PC-9 (cell line): ENCODE data around the gene HTR5A. TPM values are rescaled to one million over a fixed set of nuclear protein-coding genes. Genes with fewer than 3 reads are reported as not detected.

Experiments used
- BruUV-seq: library from RNA; stranded (reverse); fragments of 400-500 nt; replicated peaks from 2 replicates; lab custom pipeline; 2021; lab: Mats Ljungman, UMichigan
- CTCF ChIA-PET: fragments of 300-600 bp; sonication (Branson Sonifier 250); formaldehyde crosslinking; loops from one replicate; lab custom pipeline; 2022; ENCODE audit warnings: antibody characterized with exemption; lab: Charles Lee
- POLR2A ChIA-PET: fragments of 300-600 bp; sonication (Branson Sonifier 250); formaldehyde crosslinking; loops from one replicate; lab custom pipeline; 2022; ENCODE audit warnings: antibody characterized with exemption; ENCODE audit not compliant: unreplicated experiment; lab: Charles Lee
- DNase-seq, 2 experiments: peaks; one replicate each; pipeline versions ENCODE4 v3.0.0 to v3.0.0-alpha.2; 2015 to 2022; ENCODE audit warnings: mixed read lengths in 1 of 2
- H2AFZ ChIP-seq: fragments of 200-600 bp; sonication (generic); 2 replicates; pipeline ENCODE4 v1.8.1; 2017; ENCODE audit warnings: antibody characterized with exemption
- H3F3A ChIP-seq: fragments of 200-600 bp; sonication (generic); 2 replicates; pipeline ENCODE4 v1.8.1; 2017; ENCODE audit warnings: antibody characterized with exemption, mild to moderate bottlenecking, low read depth; ENCODE audit not compliant: insufficient read depth
- H3K27ac ChIP-seq: fragments of 200-600 bp; sonication (generic); 2 replicates; pipeline ENCODE4 v1.6.1; 2016; ENCODE audit warnings: mixed run types
- H3K27me3 ChIP-seq: fragments of 200-600 bp; sonication (generic); 2 replicates; pipeline ENCODE4 v1.6.1; 2016; ENCODE audit warnings: low read depth, mixed run types; ENCODE audit not compliant: insufficient read depth
- H3K36me3 ChIP-seq: fragments of 200-600 bp; sonication (generic); 2 replicates; pipeline ENCODE4 v1.6.1; 2016; ENCODE audit warnings: low read depth, mixed run types
- H3K4me1 ChIP-seq: fragments of 200-600 bp; sonication (generic); replicated peaks from 2 replicates; pipeline ENCODE4 v1.6.1; 2016; ENCODE audit warnings: mixed run types; ENCODE audit not compliant: insufficient read depth
- H3K4me2 ChIP-seq: fragments of 200-600 bp; sonication (generic); 2 replicates; pipeline ENCODE4 v1.6.1; 2017; ENCODE audit warnings: mixed run types
- H3K4me3 ChIP-seq: fragments of 200-600 bp; sonication (generic); 2 replicates; pipeline ENCODE4 v1.6.1; 2016; ENCODE audit warnings: mixed run types
- H3K79me2 ChIP-seq: fragments of 200-600 bp; sonication (generic); 2 replicates; pipeline ENCODE4 v1.6.1; 2017; ENCODE audit warnings: low read depth, mixed run types
- H3K9me2 ChIP-seq: fragments of 200-600 bp; sonication (generic); 2 replicates; pipeline ENCODE4 v1.8.1; 2017; ENCODE audit warnings: mild to moderate bottlenecking; ENCODE audit not compliant: insufficient read depth
- H3K9me3 ChIP-seq: fragments of 200-600 bp; sonication (generic); 2 replicates; pipeline ENCODE4 v1.8.1; 2016; ENCODE audit warnings: low read depth; ENCODE audit not compliant: insufficient read depth
- H4K20me1 ChIP-seq: fragments of 200-600 bp; sonication (generic); 2 replicates; pipeline ENCODE4 v1.8.1; 2017; ENCODE audit not compliant: insufficient read depth
- CTCF ChIP-seq: fragments of 200-600 bp; sonication (generic); conservative IDR thresholded peaks from 2 replicates; pipeline ENCODE4 v1.6.1; 2017; ENCODE audit warnings: mixed run types, antibody characterized with exemption, mild to moderate bottlenecking, moderate library complexity
- EZH2 ChIP-seq: fragments of 200-600 bp; sonication (generic); IDR thresholded peaks from 2 replicates; pipeline ENCODE4 v1.8.0; 2017; ENCODE audit warnings: antibody characterized with exemption, low read depth
- intact Hi-C: fragments of 100-400 bp; cut with micrococcal nuclease; formaldehyde crosslinking; loops from one replicate; pipeline ENCODE4 v1.10.0; 2022; ENCODE audit not compliant: unreplicated experiment
- total RNA-seq: library from RNA; stranded (reverse); gene quantifications from 2 replicates; pipeline ENCODE4 v1.2.3, GENCODE V29; 2021

The HTR5A gene
- total RNA-seq, 1 experiment from 2014 or later, result not detected

GRCh38 chr7:155094636-155095135, 24.6 kb downstream of the HTR5A start:
- POLR2A ChIA-PET, result no interaction called here
- no peaks in the 10 kb centered on the region for H3K36me3 ChIP-seq
- no peak overlapping the region for H3K4me3 ChIP-seq
- no TSS peak for BruUV-seq
- H3K4me1 ChIP-seq, result peaks cover 8% of the 10 kb centered on the region
- H3F3A ChIP-seq, result no peaks in the 10 kb centered on the region
- no peak for DNase-seq
- H3K9me3 ChIP-seq, result no peaks in the 10 kb centered on the region
- H4K20me1 ChIP-seq, result no peaks in the 10 kb centered on the region
- H3K27me3 ChIP-seq, result peaks cover 75% of the 10 kb centered on the region
- CTCF ChIA-PET, result no interaction called here
- no peaks in the 10 kb centered on the region for H3K9me2 ChIP-seq
- no peak overlapping the region for H3K27ac ChIP-seq
- no peak overlapping the region for H2AFZ ChIP-seq
- no peaks in the 10 kb centered on the region for H3K79me2 ChIP-seq
- no peak overlapping the region for H3K4me2 ChIP-seq
- no peak for TF ChIP-seq EZH2
- TF ChIP-seq CTCF, result no peak
- intact Hi-C loops, result no loop called here

GRCh38 chr7:155097338-155097737, 27.2 kb downstream of the HTR5A start:
- peaks cover 94% of the 10 kb centered on the region for H3K27me3 ChIP-seq
- no peaks in the 10 kb centered on the region for H3K9me3 ChIP-seq
- H3K4me2 ChIP-seq, result no peak overlapping the region
- ChIA-PET CTCF (no interaction called here), POLR2A (no interaction called here)
- no peaks in the 10 kb centered on the region for H3K79me2 ChIP-seq
- H3K4me3 ChIP-seq, result no peak overlapping the region
- intact Hi-C loops, result no loop called here
- no peaks in the 10 kb centered on the region for H3K9me2 ChIP-seq
- BruUV-seq, result no TSS peak
- H3F3A ChIP-seq, result no peaks in the 10 kb centered on the region
- no peak overlapping the region for H2AFZ ChIP-seq
- H3K27ac ChIP-seq, result no peak overlapping the region
- H3K4me1 ChIP-seq, result no peaks in the 10 kb centered on the region
- H3K36me3 ChIP-seq, result no peaks in the 10 kb centered on the region
- no peak for DNase-seq
- no peaks in the 10 kb centered on the region for H4K20me1 ChIP-seq
- TF ChIP-seq EZH2, result no peak
- TF ChIP-seq CTCF, result no peak

- no peak overlapping the region for H3K27ac ChIP-seq
- POLR2A ChIA-PET, result no interaction called here
- H3K4me3 ChIP-seq, result no peak overlapping the region
- intact Hi-C loops, result no loop called here
- no peaks in the 10 kb centered on the region for H3K4me1 ChIP-seq
- H4K20me1 ChIP-seq, result no peaks in the 10 kb centered on the region
- CTCF ChIA-PET, result no interaction called here
- H3K9me2 ChIP-seq, result no peaks in the 10 kb centered on the region
- TF ChIP-seq CTCF (no peak), EZH2 (no peak)
- no peaks in the 10 kb centered on the region for H3K79me2 ChIP-seq
- no peaks in the 10 kb centered on the region for H3K9me3 ChIP-seq
- H3F3A ChIP-seq, result no peaks in the 10 kb centered on the region
- no peak overlapping the region for H3K4me2 ChIP-seq
- no TSS peak for BruUV-seq
- H3K36me3 ChIP-seq, result no peaks in the 10 kb centered on the region
- DNase-seq, result no peak
- H3K27me3 ChIP-seq, result peaks cover 92% of the 10 kb centered on the region
- no peak overlapping the region for H2AFZ ChIP-seq
Measured at GRCh38 chr7:155103839-155104238, 33.7 kb downstream of the HTR5A start.
